ENCODE results near the gene GDNF.

The GDNF gene

GRCh38 chr5:37849641-37850040 lies 9.8 kb upstream of the GDNF start:
- TF ChIP-seq CTCF (conservative IDR thresholded peaks at IDR 0.05; ENCODE audit: control insufficient read depth, insufficient read depth, low read depth, low read length): no peak
- no peak for DNase-seq (ENCODE audit: low read depth)
- no peak overlapping the region for H3K4me3 ChIP-seq (ENCODE audit: control insufficient read depth, low read depth, low read length)

GRCh38 chr5:37847978-37848425 lies 8.2 kb upstream of the GDNF start:
- DNase-seq (ENCODE audit: low read depth): peak; percentile 92
- no peak overlapping the region for H3K4me3 ChIP-seq (ENCODE audit: control insufficient read depth, low read depth, low read length)
- no peak for TF ChIP-seq CTCF (conservative IDR thresholded peaks at IDR 0.05; ENCODE audit: control insufficient read depth, insufficient read depth, low read depth, low read length)

- no peak for TF ChIP-seq CTCF (conservative IDR thresholded peaks at IDR 0.05; ENCODE audit: control insufficient read depth, insufficient read depth, low read depth, low read length)
- no peak overlapping the region for H3K4me3 ChIP-seq (ENCODE audit: control insufficient read depth, low read depth, low read length)
- no peak for DNase-seq (ENCODE audit: low read depth)
These were observed 7.0 kb upstream of the GDNF start for GRCh38 chr5:37846786-37847310.

- no peak for TF ChIP-seq CTCF (conservative IDR thresholded peaks at IDR 0.05; ENCODE audit: control insufficient read depth, insufficient read depth, low read depth, low read length)
- H3K4me3 ChIP-seq (ENCODE audit: control insufficient read depth, low read depth, low read length): no peak overlapping the region
- no peak for DNase-seq (ENCODE audit: low read depth)
These were observed 4.2 kb upstream of the GDNF start for GRCh38 chr5:37844009-37844408.

- no peak for TF ChIP-seq CTCF (conservative IDR thresholded peaks at IDR 0.05; ENCODE audit: control insufficient read depth, insufficient read depth, low read depth, low read length)
- no peak overlapping the region for H3K4me3 ChIP-seq (ENCODE audit: control insufficient read depth, low read depth, low read length)
- DNase-seq (ENCODE audit: low read depth): no peak
These were observed 2.2 kb upstream of the GDNF start for GRCh38 chr5:37842048-37842447.

- no peak for DNase-seq (ENCODE audit: low read depth)
- no peak overlapping the region for H3K4me3 ChIP-seq (ENCODE audit: control insufficient read depth, low read depth, low read length)
- TF ChIP-seq CTCF (conservative IDR thresholded peaks at IDR 0.05; ENCODE audit: control insufficient read depth, insufficient read depth, low read depth, low read length): no peak
These were observed 1.4 kb upstream of the GDNF start for GRCh38 chr5:37841203-37841602.

All from fibroblast of mammary gland (primary cell).